NT2/D1 (cell line): Measurements from ENCODE around the gene ZNF79.

Experiments
- YY1 ChIP-seq: IDR thresholded peaks from 2 replicates; pipeline ENCODE4 v1.6.1; 2011; ENCODE audit not compliant: insufficient read length, insufficient read depth
- ZNF274 ChIP-seq: IDR thresholded peaks from 2 replicates; pipeline ENCODE4 v1.6.1; 2011; ENCODE audit warnings: mild to moderate bottlenecking, low read depth, low read length

GRCh38 chr9:127463382-127463781 lies 39.2 kb downstream of the ZNF79 start:
- TF ChIP-seq YY1 (no peak), ZNF274 (no peak)
